Breast epithelium (tissue), 4 donors: ENCODE results near the gene PTPRF. TPM values are rescaled to one million over a fixed set of nuclear protein-coding genes. Genes with fewer than 3 reads are reported as not detected.
A peak's percentile ranks its signal among the peaks of the same experiment; 100 is the strongest.

ENCODE experiments used
- DNase-seq, 2 donors: peaks; one replicate each; pipeline ENCODE4 v3.0.0-alpha.2; 2019; ENCODE audit warnings: low spot score in 2 of 2
- H3K27ac ChIP-seq, 2 donors: fragments of 200-600 bp; sonication (generic) in 1 of 2; one replicate each; pipeline ENCODE4 v1.5.1; 2016 to 2019; ENCODE audit warnings: mild to moderate bottlenecking in 1 of 2
- H3K27me3 ChIP-seq, 2 donors: fragments of 200-600 bp; sonication (generic) in 1 of 2; one replicate each; pipeline versions ENCODE4 v1.5.1 to v1.6.0; 2017 to 2019; ENCODE audit warnings: control low read depth in 1 of 2, mild to moderate bottlenecking in 1 of 2
- H3K36me3 ChIP-seq: fragments of 200-600 bp; one replicate; pipeline ENCODE4 v1.5.1; 2019
- H3K4me1 ChIP-seq, 2 donors: fragments of 200-600 bp; sonication (generic); one replicate each; pipeline ENCODE4 v1.5.1; 2016 to 2019; ENCODE audit warnings: control low read depth in 1 of 2
- H3K4me3 ChIP-seq, 3 donors: fragments of 200-600 bp; sonication (generic); 1 replicate in 2 of 3; 2 replicates in 1 of 3; pipeline ENCODE4 v1.5.1; 2016 to 2019; ENCODE audit warnings: mild to moderate bottlenecking in 3 of 3, moderate library complexity in 2 of 3
- H3K9me3 ChIP-seq, 2 donors: fragments of 200-600 bp; sonication (generic) in 1 of 2; one replicate each; pipeline ENCODE4 v1.5.1; 2016 to 2019; ENCODE audit warnings: control low read depth in 1 of 2
- CTCF ChIP-seq, 3 donors: fragments of 450-650 bp; IDR thresholded peaks; one replicate each; pipeline ENCODE4 v1.5.1; 2016 to 2017; ENCODE audit warnings: antibody characterized with exemption in 3 of 3, mild to moderate bottlenecking in 3 of 3, moderate library complexity in 3 of 3
- POLR2A ChIP-seq: fragments of 450-650 bp; IDR thresholded peaks from one replicate; pipeline ENCODE4 v1.6.1; 2016; ENCODE audit warnings: antibody characterized with exemption, mild to moderate bottlenecking, moderate library complexity
- POLR2AphosphoS5 ChIP-seq, 3 donors: sonication (generic); formaldehyde crosslinking; IDR thresholded peaks; one replicate each; pipeline ENCODE4 v1.6.1; 2017; ENCODE audit warnings: antibody characterized with exemption in 3 of 3
- intact Hi-C: fragments of 100-400 bp; cut with DNase I; formaldehyde crosslinking; loops from one replicate; pipeline ENCODE4 v1.15.1; 2023; ENCODE audit warnings: low total_unique reads
- total RNA-seq, 3 donors: library from RNA; depleted of rRNA; stranded (reverse); fragments of >200 nt; gene quantifications; one replicate each; pipeline ENCODE4 v1.1.0, GENCODE V29; 2016

The PTPRF gene
- total RNA-seq, 3 donors from 2014 or later, result 109 to 149 (median 116) TPM

GRCh38 chr1:43521756-43522155 lies 8.9 kb upstream of the PTPRF start:
- TF ChIP-seq CTCF (IDR thresholded peaks at IDR 0.05) (no peak), POLR2A (no peak), POLR2AphosphoS5 (IDR thresholded peaks at IDR 0.05) (no peak)
- intact Hi-C loops, result no loop called here
- Histone ChIP-seq H3K27ac (no peak overlapping the region), H3K4me1 (no peaks in the 10 kb centered on the region), H3K9me3 (no peaks in the 10 kb centered on the region), H3K36me3 (no peaks in the 10 kb centered on the region), H3K4me3 (no peak overlapping the region), H3K27me3 (no peaks in the 10 kb centered on the region)
- peak in 1 of 2 donors; percentile 27 for DNase-seq

GRCh38 chr1:43522431-43522775 lies 8.3 kb upstream of the PTPRF start:
- Histone ChIP-seq H3K4me3 (no peak overlapping the region), H3K9me3 (no peaks in the 10 kb centered on the region), H3K27ac (no peak overlapping the region), H3K36me3 (no peaks in the 10 kb centered on the region), H3K27me3 (no peaks in the 10 kb centered on the region), H3K4me1 (no peaks in the 10 kb centered on the region)
- no peak for DNase-seq
- TF ChIP-seq CTCF (IDR thresholded peaks at IDR 0.05), result no peak
- no peak for TF ChIP-seq POLR2A
- intact Hi-C loops, result no loop called here

GRCh38 chr1:43522776-43523480 lies 7.8 kb upstream of the PTPRF start:
- intact Hi-C loops, result no loop called here

GRCh38 chr1:43524804-43525203 lies 5.9 kb upstream of the PTPRF start:
- intact Hi-C loops, result no loop called here
- H3K27me3 ChIP-seq, result no peaks in the 10 kb centered on the region

More at GRCh38 chr1:43522776-43523480, 7.8 kb upstream of the PTPRF start:
- Histone ChIP-seq H3K36me3 (no peaks in the 10 kb centered on the region), H3K9me3 (no peaks in the 10 kb centered on the region), H3K27me3 (no peaks in the 10 kb centered on the region), H3K27ac (no peak overlapping the region), H3K4me1 (no peaks in the 10 kb centered on the region), H3K4me3 (no peak overlapping the region)
- TF ChIP-seq POLR2AphosphoS5 (IDR thresholded peaks at IDR 0.05) (no peak), POLR2A (no peak), CTCF (IDR thresholded peaks at IDR 0.05) (no peak)
- DNase-seq, result peak in 1 of 2 donors; percentile 52

More at GRCh38 chr1:43524804-43525203, 5.9 kb upstream of the PTPRF start:
- DNase-seq, result peak in 1 of 2 donors; percentile 34
- Histone ChIP-seq H3K36me3 (no peaks in the 10 kb centered on the region), H3K4me3 (no peak overlapping the region), H3K27ac (no peak overlapping the region), H3K4me1 (no peaks in the 10 kb centered on the region), H3K9me3 (no peaks in the 10 kb centered on the region)
- no peak for TF ChIP-seq POLR2AphosphoS5 (IDR thresholded peaks at IDR 0.05)
- TF ChIP-seq POLR2A, result no peak
- TF ChIP-seq CTCF (IDR thresholded peaks at IDR 0.05), result no peak
